ENCODE results near the gene DNASE2. TPM values are rescaled to one million over a fixed set of nuclear protein-coding genes. Genes with fewer than 3 reads are reported as not detected.

Gene DNASE2
- polyA plus RNA-seq, 1 donor (not counting 4 experiments of a cell fraction or from before 2014, with no cell fraction given) = 23.5 TPM

- Histone ChIP-seq H3K4me2 (ENCODE audit: control insufficient read depth, extremely low read depth, insufficient read depth, low read depth, low read length) (peak overlapping the region; percentile 83), H4K20me1 (ENCODE audit: control insufficient read depth, extremely low read depth, insufficient read depth, low read length) (no peaks in the 10 kb centered on the region), H3K79me2 (ENCODE audit: control insufficient read depth, insufficient read depth, low read length) (no peaks in the 10 kb centered on the region), H3K9me1 (ENCODE audit: control insufficient read depth, extremely low read depth, insufficient read depth, low read length) (no peaks in the 10 kb centered on the region), H3K4me1 (ENCODE audit: control insufficient read depth, extremely low read depth, insufficient read depth, low read length) (peaks cover 6% of the 10 kb centered on the region), H3K4me3 (ENCODE audit: control insufficient read depth in 2 of 3, extremely low read depth in 1 of 3, insufficient read depth in 2 of 3, low read depth in 1 of 3, low read length in 3 of 3) (peak overlapping the region; percentile 80 to 97 (median 89)), H3K27ac (ENCODE audit: control insufficient read depth, insufficient read depth, low read length) (peak overlapping the region; percentile 82), H3K27me3 (ENCODE audit: control insufficient read depth, extremely low read depth, insufficient read depth, low read length) (no peaks in the 10 kb centered on the region), H2AFZ (ENCODE audit: control insufficient read depth, low read length) (peak overlapping the region; percentile 92), H3K36me3 (ENCODE audit: control insufficient read depth in 2 of 2, extremely low read depth in 1 of 2, insufficient read depth in 2 of 2, low read length in 2 of 2) (peaks cover 4 to 5% of the 10 kb centered on the region in 2 experiments), H3K9me3 (ENCODE audit: control insufficient read depth, low read depth, low read length) (peaks cover 10% of the 10 kb centered on the region), H3K9ac (ENCODE audit: control insufficient read depth, extremely low read depth, insufficient read depth, low read length) (peak overlapping the region; percentile 90)
- dilution Hi-C loops (cut with MboI; ENCODE audit: extremely low pct_ligation_motif_present, low sequenced_read_pairs) = no loop called here
- DNase-seq (ENCODE audit: low read depth, low spot score) (no peak), FAIRE-seq (no peak)
- TF ChIP-seq EZH2 (IDR thresholded peaks at IDR 0.05; ENCODE audit: low read length) (no peak), CTCF (optimal IDR thresholded peaks at IDR 0.05 in 1 of 3, IDR thresholded peaks at IDR 0.05 in 1 of 3, conservative IDR thresholded peaks at IDR 0.05 in 1 of 3; ENCODE audit: extremely low read depth in 1 of 3, insufficient read depth in 2 of 3, low read length in 3 of 3) (no peak)
These were observed 588 bp downstream of the DNASE2 start for GRCh38 chr19:12880551-12881171.

DNA sequence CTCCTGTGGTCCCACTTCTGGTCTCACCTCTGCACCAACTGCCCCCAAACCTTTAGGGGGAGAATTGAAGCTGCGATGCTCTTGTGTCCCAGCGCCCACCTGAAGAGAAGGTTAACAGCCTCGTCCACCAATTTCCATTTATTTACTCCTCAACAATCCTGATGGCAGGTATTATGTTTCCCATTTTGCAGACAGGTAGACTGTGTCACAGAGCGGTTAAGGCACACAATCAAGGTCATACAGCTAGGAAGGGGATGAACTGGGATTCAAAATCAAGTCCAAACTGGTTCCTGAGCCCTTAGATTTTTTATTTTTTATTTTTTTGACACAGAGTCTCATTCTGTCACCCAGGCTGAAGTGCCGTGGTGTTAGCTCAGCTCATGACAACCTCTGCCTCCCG lies 6.2 kb downstream of the DNASE2 start:
- Histone ChIP-seq H2AFZ (ENCODE audit: control insufficient read depth, low read length) (no peak overlapping the region), H3K9me1 (ENCODE audit: control insufficient read depth, extremely low read depth, insufficient read depth, low read length) (no peaks in the 10 kb centered on the region), H3K79me2 (ENCODE audit: control insufficient read depth, insufficient read depth, low read length) (no peaks in the 10 kb centered on the region), H3K36me3 (ENCODE audit: control insufficient read depth in 2 of 2, extremely low read depth in 1 of 2, insufficient read depth in 2 of 2, low read length in 2 of 2) (peaks cover 4 to 5% of the 10 kb centered on the region in 2 experiments), H3K27ac (ENCODE audit: control insufficient read depth, insufficient read depth, low read length) (no peak overlapping the region), H3K4me1 (ENCODE audit: control insufficient read depth, extremely low read depth, insufficient read depth, low read length) (peaks cover 9% of the 10 kb centered on the region), H3K4me3 (ENCODE audit: control insufficient read depth in 2 of 3, extremely low read depth in 1 of 3, insufficient read depth in 2 of 3, low read depth in 1 of 3, low read length in 3 of 3) (no peak overlapping the region), H4K20me1 (ENCODE audit: control insufficient read depth, extremely low read depth, insufficient read depth, low read length) (no peaks in the 10 kb centered on the region), H3K9ac (ENCODE audit: control insufficient read depth, extremely low read depth, insufficient read depth, low read length) (no peak overlapping the region), H3K4me2 (ENCODE audit: control insufficient read depth, extremely low read depth, insufficient read depth, low read depth, low read length) (no peak overlapping the region), H3K27me3 (ENCODE audit: control insufficient read depth, extremely low read depth, insufficient read depth, low read length) (no peaks in the 10 kb centered on the region), H3K9me3 (ENCODE audit: control insufficient read depth, low read depth, low read length) (no peaks in the 10 kb centered on the region)
- FAIRE-seq = no peak
- dilution Hi-C loops (cut with MboI; ENCODE audit: extremely low pct_ligation_motif_present, low sequenced_read_pairs) = no loop called here
- no peak for DNase-seq (ENCODE audit: low read depth, low spot score)
- no peak for TF ChIP-seq CTCF (optimal IDR thresholded peaks at IDR 0.05 in 1 of 3, IDR thresholded peaks at IDR 0.05 in 1 of 3, conservative IDR thresholded peaks at IDR 0.05 in 1 of 3; ENCODE audit: extremely low read depth in 1 of 3, insufficient read depth in 2 of 3, low read length in 3 of 3)
- TF ChIP-seq EZH2 (IDR thresholded peaks at IDR 0.05; ENCODE audit: low read length) = no peak
